ENCODE data around the gene C21orf91.
A peak's percentile ranks its signal among the peaks of the same experiment; 100 is the strongest.

C21orf91 gene

GRCh38 chr21:17769447-17769845 is 49.7 kb downstream of the C21orf91 start:
- no peak for DNase-seq (ENCODE audit: low read depth)
- TF ChIP-seq CTCF (IDR thresholded peaks at IDR 0.05; ENCODE audit: insufficient read depth, low read depth, low read length, missing control alignments): no peak
- no peak overlapping the region for H3K4me3 ChIP-seq (ENCODE audit: low read length)

GRCh38 chr21:17768840-17769446 is 50.2 kb downstream of the C21orf91 start:
- TF ChIP-seq CTCF (IDR thresholded peaks at IDR 0.05; ENCODE audit: insufficient read depth, low read depth, low read length, missing control alignments): no peak
- peak; percentile 6 for DNase-seq (ENCODE audit: low read depth)
- no peak overlapping the region for H3K4me3 ChIP-seq (ENCODE audit: low read length)

GRCh38 chr21:17765207-17765606 is 53.9 kb downstream of the C21orf91 start:
- DNase-seq (ENCODE audit: low read depth): no peak
- TF ChIP-seq CTCF (IDR thresholded peaks at IDR 0.05; ENCODE audit: insufficient read depth, low read depth, low read length, missing control alignments): no peak

GRCh38 chr21:17763288-17764037 is 55.7 kb downstream of the C21orf91 start:
- no peak for TF ChIP-seq CTCF (IDR thresholded peaks at IDR 0.05; ENCODE audit: insufficient read depth, low read depth, low read length, missing control alignments)
- H3K4me3 ChIP-seq (ENCODE audit: low read length): no peak overlapping the region
- DNase-seq (ENCODE audit: low read depth): peak; percentile 82

More at GRCh38 chr21:17765207-17765606, 53.9 kb downstream of the C21orf91 start:
- no peak overlapping the region for H3K4me3 ChIP-seq (ENCODE audit: low read length)

GRCh38 chr21:17759511-17760178 is 59.5 kb downstream of the C21orf91 start:
- TF ChIP-seq CTCF (IDR thresholded peaks at IDR 0.05; ENCODE audit: insufficient read depth, low read depth, low read length, missing control alignments): no peak
- DNase-seq (ENCODE audit: low read depth): no peak
- no peak overlapping the region for H3K4me3 ChIP-seq (ENCODE audit: low read length)

- peak; percentile 15 for DNase-seq (ENCODE audit: low read depth)
- H3K4me3 ChIP-seq (ENCODE audit: low read length): no peak overlapping the region
- no peak for TF ChIP-seq CTCF (IDR thresholded peaks at IDR 0.05; ENCODE audit: insufficient read depth, low read depth, low read length, missing control alignments)
Measured at GRCh38 chr21:17758683-17759082, 60.5 kb downstream of the C21orf91 start.
